Measurements from ENCODE around the gene MYRF. TPM values are rescaled to one million over a fixed set of nuclear protein-coding genes. Genes with fewer than 3 reads are reported as not detected.

MYRF gene
- total RNA-seq = under 1 TPM; 0.68 to 0.70 TPM

DNA sequence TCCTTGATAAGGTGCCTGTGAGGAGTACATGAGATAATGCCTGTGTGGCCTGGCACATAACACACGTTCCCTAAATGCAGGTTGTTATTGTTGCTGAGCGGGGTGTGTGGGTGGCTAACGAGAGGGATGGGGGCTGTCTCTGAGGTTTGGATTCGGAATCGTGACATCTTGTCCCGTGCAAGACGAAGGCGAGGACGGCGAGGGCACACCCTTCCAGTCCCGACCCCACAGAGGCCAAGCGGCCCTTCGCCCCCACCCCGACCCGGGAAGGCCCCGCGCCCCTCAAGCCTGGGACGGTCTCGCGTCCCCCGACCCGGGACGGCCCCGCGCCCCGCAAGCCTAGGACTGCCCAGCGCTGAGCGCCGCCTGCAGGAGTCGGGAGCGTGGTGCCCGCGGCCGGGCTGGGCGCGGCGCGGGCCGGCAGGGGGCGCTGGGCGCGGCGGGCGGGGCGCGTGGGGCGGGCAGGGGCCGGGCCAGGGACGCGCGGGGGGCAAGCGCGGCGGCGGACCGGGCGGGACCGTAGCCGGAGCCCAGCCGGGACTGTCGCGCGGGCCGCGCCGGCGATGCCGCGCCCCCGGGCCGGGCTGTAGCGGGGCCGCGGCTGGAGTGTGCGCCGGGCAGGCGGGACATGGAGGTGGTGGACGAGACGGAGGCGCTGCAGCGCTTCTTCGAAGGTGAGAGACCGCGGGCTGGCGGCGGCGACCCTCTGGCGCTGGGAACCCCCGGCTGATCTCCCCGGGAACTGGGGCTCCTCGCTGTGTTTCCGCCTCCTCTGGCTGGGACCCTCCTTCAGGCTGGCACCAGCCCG, at the start of gene MYRF:
Gene MYRF, plus strand, starts transcription at position 520 of the 808 bp plus-strand sequence. Its CDS starts 109 bp downstream, at position 629.
- Mint-ChIP-seq H3K36me3 (no peaks in the 10 kb centered on the region), H3K4me1 (peaks cover 14% of the 10 kb centered on the region), H3K4me3 (peak within 1 kb of the TSS; percentile 53), H3K27me3 (peaks cover 34% of the 10 kb centered on the region), H3K9me3 (no peaks in the 10 kb centered on the region), H3K27ac (no peak within 1 kb of the TSS)
- DNase-seq = peak; percentile 78

DNA sequence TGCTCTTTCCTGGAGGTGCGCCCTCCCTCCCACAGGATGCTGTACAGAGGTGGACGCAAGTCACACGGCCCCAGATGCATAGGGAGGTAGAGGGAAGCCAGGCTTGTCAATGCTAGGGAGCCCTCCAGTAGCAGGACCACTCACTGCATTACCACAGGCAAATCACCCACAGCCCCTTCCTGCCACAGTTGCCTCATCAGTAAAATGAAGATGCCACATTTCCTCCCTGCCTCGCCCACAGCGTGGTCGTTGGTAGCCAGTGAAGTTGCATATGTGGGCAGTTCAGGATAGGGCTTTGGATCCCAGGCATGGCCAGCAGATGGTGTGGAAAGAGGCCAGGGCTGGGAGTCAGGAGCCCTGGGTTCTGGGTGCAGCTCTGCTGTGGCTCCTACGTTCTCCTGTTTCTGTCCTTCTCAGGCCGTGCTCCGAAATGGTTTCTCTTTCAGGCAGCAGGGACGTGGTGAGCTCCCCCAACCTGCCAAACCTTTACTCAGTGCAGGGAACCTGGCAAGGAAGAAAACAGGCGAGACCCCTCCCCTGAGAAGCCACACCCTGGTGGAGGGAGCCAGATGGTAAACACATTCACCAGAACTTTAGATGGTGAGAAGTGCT, 49.6 kb upstream of the MYRF start:
- Mint-ChIP-seq H3K4me1 (peaks cover 8% of the 10 kb centered on the region), H3K27me3 (no peaks in the 10 kb centered on the region), H3K4me3 (no peak overlapping the region), H3K9me3 (no peaks in the 10 kb centered on the region), H3K27ac (no peak overlapping the region), H3K36me3 (no peaks in the 10 kb centered on the region)
- no peak for DNase-seq

DNA sequence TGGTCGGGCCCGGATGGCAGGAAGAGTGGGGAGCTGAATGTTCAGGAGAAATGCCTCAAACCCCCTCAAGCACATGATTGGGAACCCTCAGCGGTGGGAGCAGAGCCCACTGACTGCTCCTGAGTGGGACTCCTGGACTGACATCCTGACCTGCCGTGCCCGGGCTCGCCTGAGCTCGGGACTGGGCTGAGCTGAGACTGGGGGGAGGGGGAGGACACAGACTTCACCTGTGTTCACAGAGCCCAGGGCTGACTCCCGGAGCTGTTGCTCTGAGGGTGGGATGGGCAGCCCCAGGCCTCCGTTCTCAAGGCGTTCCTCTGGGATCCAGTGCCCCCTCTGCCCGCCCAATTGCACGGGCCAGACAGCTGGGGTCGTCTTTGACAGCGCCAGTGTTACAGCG, 47.6 kb upstream of the MYRF start:
- DNase-seq = no peak
- Mint-ChIP-seq H3K9me3 (no peaks in the 10 kb centered on the region), H3K27me3 (no peaks in the 10 kb centered on the region), H3K4me1 (no peaks in the 10 kb centered on the region), H3K36me3 (no peaks in the 10 kb centered on the region), H3K4me3 (no peak overlapping the region), H3K27ac (no peak overlapping the region)

DNA sequence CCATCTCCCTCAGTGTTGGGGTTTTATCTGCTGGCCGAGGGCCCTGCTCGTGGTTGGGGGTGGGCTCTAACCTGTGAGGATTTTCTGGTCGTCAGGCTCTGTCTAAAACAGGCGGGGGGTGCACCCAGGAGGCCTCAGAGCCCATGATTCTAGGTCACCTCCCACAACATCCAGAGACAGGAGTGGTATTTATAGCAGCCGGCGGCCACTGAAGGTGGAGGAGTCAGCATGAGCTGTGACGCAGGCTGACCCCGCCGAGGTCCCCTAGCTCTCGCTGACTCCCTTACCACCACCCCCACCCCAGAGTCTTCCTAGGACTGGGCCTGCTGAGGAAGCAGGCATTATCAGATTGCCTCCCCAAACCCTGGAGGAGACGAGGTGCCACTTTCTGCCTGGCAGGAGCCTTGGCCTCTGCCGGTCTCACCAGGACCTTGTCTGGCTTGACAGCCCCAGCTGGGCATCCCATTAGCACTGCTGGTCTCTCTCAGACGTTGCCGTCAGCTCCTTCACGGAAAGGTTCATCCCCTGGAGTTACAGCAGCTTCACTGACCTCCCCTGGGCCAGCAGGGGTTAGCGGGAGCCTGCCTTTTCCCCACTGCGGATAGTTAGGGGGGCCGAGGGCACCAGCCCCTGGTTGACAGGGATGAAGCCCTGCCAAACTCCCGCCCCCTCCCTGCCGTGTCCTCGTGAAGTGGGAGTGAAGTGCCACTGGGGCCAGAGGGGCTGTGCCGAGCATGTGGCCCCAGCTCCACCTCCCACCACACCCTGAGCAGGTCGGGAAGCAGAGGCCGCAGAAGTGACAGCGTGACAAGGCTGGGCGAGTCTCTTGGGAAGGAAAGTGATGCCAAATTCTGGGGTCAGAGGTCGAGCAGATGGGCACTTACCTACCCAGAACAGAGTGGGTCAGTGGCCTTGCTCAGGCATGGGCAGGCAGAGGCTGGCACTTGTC, 45.7 kb upstream of the MYRF start:
- no peaks in the 10 kb centered on the region for H3K36me3 Mint-ChIP-seq
- H3K27me3 Mint-ChIP-seq = no peaks in the 10 kb centered on the region
- no peak for DNase-seq

DNA sequence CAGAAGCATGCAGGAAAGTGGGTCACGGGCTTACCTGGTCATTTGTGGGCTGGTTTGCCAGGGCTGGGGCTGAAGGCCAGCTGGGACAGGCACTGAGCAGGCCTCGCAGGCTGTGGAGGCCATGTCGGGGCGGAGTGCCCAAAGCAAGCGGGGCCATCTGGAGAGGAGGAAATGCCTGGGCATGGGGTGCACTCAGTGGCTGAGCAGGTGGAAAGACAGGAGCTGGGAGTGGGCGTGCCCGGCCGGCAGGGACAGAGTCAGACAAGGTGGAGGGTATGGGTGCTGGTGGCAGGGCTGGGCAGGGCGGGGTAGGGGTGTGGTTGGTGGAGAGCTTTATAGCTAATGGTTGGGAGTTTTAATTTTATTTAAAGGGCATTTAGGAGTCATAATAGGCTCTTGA, 44.9 kb upstream of the MYRF start:
- H3K4me1 Mint-ChIP-seq = no peaks in the 10 kb centered on the region
- no peak for DNase-seq
- no peak overlapping the region for H3K4me3 Mint-ChIP-seq
- H3K27ac Mint-ChIP-seq = no peak overlapping the region
- no peaks in the 10 kb centered on the region for H3K9me3 Mint-ChIP-seq
- no peaks in the 10 kb centered on the region for H3K27me3 Mint-ChIP-seq
- no peaks in the 10 kb centered on the region for H3K36me3 Mint-ChIP-seq

More for the DNA sequence above, 45.7 kb upstream of the MYRF start:
- Mint-ChIP-seq H3K4me3 (no peak overlapping the region), H3K27ac (no peak overlapping the region), H3K4me1 (no peaks in the 10 kb centered on the region), H3K9me3 (no peaks in the 10 kb centered on the region)

DNA sequence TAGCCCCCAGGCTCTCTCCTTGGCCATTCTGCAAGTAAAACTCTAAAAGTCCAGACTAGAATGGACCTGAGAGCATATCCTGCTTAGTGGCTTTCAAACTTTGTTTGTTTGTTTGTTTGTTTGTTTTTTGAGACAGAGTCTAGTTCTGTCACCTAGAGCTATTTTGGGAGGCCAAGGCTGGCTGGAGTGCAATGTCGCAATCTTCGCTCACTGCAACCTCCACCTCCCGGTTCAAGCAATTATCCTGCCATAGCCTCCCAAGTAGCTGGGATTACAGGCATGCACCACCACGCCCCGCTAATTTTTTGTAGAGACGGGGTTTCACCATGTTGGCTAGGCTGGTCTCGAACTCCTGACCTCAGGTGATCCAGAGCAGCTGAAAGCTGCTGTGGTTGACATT, 43.3 kb upstream of the MYRF start:
- Mint-ChIP-seq H3K4me3 (no peak overlapping the region), H3K4me1 (no peaks in the 10 kb centered on the region), H3K9me3 (no peaks in the 10 kb centered on the region), H3K36me3 (no peaks in the 10 kb centered on the region), H3K27ac (no peak overlapping the region), H3K27me3 (no peaks in the 10 kb centered on the region)
- no peak for DNase-seq

DNA sequence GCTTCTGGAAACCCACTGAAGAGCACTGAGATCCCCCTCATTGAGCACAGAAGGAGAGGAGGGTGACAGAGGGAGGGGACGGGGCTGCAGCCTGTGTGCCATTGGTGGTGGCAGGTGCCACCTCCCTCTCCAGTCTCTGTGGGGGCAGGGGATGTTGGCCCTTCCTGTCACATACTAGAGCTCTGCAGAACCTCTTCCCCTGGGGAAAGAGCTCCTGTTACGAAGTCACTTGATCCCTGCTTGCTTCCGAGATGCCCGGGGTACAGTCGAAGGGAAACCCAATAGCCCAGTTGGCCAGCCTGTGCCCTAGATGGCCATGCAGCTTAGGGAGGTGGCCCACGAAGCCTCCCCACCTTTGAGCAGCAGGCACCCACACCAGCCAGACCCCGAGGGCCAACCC, 42.9 kb upstream of the MYRF start:
- Mint-ChIP-seq H3K9me3 (no peaks in the 10 kb centered on the region), H3K4me1 (no peaks in the 10 kb centered on the region), H3K36me3 (no peaks in the 10 kb centered on the region), H3K27me3 (no peaks in the 10 kb centered on the region), H3K27ac (no peak overlapping the region), H3K4me3 (no peak overlapping the region)
- DNase-seq = no peak

DNA sequence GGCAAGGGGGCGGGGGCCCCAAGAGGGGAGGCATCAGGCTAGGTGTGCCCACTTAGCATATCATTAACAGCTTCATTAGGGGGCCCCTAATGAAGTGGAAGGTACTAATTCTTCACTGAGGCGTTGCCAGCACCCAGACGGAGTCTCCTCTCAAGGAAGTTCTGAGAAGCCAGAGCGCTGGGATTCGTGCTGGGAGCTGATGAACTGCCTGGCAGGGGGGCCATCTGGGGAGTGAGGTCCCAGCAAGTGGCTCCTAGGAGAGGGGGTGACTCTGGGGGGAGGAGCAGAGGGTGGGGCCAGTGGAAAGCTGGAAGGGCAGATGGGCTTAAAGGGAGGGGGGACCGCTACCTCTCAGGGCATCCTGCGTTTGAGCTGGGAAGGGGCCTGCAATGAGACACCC, 42.4 kb upstream of the MYRF start:
- Mint-ChIP-seq H3K36me3 (no peaks in the 10 kb centered on the region), H3K4me1 (no peaks in the 10 kb centered on the region), H3K27ac (no peak overlapping the region), H3K4me3 (no peak overlapping the region), H3K9me3 (no peaks in the 10 kb centered on the region), H3K27me3 (no peaks in the 10 kb centered on the region)
- DNase-seq = no peak

DNA sequence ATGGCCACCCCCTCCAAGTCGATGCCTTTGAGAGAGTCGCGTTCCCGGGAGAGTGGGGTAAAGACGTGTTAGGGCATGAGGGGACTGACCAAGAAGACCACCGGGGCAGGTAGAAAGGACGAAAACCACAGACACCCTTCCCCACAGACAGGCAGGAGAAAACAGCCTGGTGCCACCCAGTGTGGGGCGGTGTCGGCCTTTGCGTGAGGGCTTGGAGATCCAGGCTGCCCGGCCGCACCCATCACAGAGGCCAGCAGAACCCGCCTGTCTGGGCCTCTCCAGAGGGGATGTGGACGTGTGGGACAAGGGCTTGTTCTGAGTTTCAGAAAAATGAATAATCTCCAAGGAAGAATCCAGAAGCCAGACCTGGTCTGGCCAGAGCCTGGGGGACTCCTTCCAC, 41.4 kb upstream of the MYRF start:
- Mint-ChIP-seq H3K36me3 (no peaks in the 10 kb centered on the region), H3K27ac (no peak overlapping the region), H3K4me3 (no peak overlapping the region), H3K9me3 (no peaks in the 10 kb centered on the region), H3K27me3 (no peaks in the 10 kb centered on the region), H3K4me1 (no peaks in the 10 kb centered on the region)
- no peak for DNase-seq

DNA sequence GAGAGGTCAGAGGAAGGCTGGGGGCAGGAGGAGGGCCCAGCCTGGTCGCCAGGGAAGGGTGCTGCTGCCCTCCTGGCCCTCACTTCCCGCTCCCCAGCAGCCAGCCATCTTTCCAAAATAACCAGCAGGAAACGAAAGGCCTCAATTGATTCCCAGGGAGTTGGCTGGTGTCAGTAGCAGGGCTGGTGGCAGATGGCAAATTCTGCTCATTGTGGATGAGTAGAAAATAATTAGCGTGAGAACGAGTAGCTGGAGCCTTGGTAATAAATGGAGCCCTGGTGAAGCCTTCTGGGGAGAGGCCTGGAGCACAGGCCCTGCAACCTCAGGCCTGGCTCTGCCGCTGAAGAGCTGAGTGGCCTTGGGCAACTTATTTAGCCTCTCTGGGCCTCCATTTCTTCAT, 40.9 kb upstream of the MYRF start:
- DNase-seq = no peak
- Mint-ChIP-seq H3K9me3 (no peaks in the 10 kb centered on the region), H3K36me3 (no peaks in the 10 kb centered on the region), H3K27ac (peak overlapping the region; percentile 27), H3K4me3 (no peak overlapping the region), H3K27me3 (no peaks in the 10 kb centered on the region), H3K4me1 (no peaks in the 10 kb centered on the region)

DNA sequence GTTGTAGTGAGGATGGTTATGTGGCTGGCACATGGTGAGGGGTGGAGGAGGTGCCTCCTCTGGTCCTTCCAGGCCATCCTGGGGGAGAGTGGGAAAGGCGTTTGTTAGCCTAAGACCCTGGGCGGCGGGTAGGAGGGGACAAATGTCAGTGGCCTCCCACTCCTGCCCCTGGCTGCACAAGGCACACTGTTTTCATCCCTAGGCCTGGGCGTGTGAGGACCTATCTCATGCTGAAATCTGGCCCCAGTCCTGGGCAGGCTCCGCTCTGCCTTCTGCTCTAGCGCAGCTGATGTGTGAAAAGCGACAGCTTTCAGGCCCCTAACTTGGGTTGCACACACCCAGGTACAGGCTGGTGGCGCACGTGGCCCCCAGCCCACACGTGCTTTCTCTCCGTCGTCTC, 40.1 kb upstream of the MYRF start:
- Mint-ChIP-seq H3K27ac (no peak overlapping the region), H3K4me3 (no peak overlapping the region), H3K36me3 (no peaks in the 10 kb centered on the region), H3K4me1 (no peaks in the 10 kb centered on the region), H3K9me3 (no peaks in the 10 kb centered on the region), H3K27me3 (no peaks in the 10 kb centered on the region)
- DNase-seq = no peak

DNA sequence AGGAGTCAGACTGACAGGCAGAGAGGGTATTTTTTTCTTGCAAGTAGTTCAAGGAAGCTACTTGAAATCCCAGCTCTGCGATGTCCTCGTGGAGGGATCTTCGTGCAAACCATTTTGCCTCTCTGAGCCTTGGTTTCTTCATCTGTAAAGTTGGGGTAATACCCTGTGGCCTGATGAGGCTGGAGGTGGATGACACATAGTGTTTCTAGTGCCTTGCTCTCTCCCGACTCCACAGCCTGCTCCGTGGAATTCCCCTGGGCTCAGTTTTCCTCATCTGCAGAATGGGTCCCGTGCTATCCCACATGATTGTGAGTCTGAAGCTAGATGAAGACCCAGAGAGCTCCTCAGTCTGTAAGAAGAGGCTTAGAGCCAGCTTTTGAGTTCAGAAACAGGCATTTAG, 39.6 kb upstream of the MYRF start:
- Mint-ChIP-seq H3K4me3 (no peak overlapping the region), H3K9me3 (no peaks in the 10 kb centered on the region), H3K27me3 (no peaks in the 10 kb centered on the region), H3K27ac (no peak overlapping the region), H3K4me1 (no peaks in the 10 kb centered on the region), H3K36me3 (no peaks in the 10 kb centered on the region)
- no peak for DNase-seq

DNA sequence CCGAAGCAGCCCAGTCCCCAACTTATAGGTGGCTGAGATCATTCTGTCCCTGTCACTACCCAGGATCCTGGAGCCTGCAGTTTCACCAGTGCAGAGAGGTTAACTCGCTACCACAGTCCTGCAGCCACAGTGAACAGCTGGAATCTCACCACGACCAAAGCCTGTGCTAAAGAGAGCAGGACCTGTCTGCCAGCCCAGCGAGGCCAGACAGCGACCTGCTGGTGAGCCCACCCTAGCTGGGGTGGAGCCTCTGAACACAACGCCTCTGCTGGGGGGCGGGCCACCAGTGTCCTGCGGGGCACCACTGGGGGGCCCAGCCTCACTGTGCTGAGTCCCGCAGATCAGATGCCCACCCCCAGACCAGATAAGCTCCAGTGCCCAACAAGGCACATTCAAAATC, 39.0 kb upstream of the MYRF start:
- no peak overlapping the region for H3K27ac Mint-ChIP-seq

DNA sequence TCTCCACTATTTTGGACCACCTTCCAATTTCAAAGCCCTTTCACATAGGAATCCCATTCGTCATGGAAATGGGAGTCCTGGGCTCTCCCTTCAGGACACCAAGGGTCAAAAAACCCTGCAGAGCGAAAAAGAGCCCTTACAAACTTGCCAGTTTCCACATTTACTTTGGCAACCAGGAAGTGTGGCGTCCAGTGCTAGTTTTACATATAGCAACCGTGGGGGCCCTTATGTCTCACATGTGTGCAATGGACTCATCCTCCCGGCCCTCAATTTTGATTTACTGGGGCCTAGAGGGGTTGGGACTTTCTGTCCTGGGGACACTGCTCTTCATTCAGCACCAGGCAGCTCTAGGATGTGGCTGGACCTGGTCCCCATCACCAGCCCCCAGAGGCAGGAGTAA, 38.5 kb upstream of the MYRF start:
- no peak for DNase-seq
- Mint-ChIP-seq H3K27me3 (no peaks in the 10 kb centered on the region), H3K36me3 (no peaks in the 10 kb centered on the region), H3K4me1 (no peaks in the 10 kb centered on the region), H3K27ac (no peak overlapping the region), H3K9me3 (no peaks in the 10 kb centered on the region), H3K4me3 (no peak overlapping the region)

More for the DNA sequence above, 39.0 kb upstream of the MYRF start:
- Mint-ChIP-seq H3K4me1 (no peaks in the 10 kb centered on the region), H3K4me3 (no peak overlapping the region), H3K27me3 (no peaks in the 10 kb centered on the region), H3K9me3 (no peaks in the 10 kb centered on the region), H3K36me3 (no peaks in the 10 kb centered on the region)
- DNase-seq = no peak

DNA sequence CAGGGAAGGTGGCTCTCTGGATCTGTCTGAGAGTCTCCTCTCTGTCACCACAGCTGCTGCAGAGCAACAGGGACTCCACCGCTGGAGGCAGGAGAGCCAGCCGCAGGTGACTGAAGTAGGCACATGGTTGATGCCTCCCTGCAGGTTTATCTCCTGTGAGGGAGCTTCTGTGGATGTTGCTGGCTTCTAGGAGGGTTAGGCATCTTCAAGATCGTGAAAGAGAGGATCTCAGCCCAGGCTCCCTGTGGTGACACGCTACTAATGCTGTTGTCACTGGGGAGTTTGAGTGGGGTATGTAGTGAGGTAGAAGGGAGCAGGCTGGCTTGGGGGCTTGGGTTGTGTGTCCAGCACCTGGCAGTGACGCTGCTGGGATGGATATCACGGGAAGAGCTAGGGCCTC, 38.1 kb upstream of the MYRF start:
- no peaks in the 10 kb centered on the region for H3K27me3 Mint-ChIP-seq
- H3K27ac Mint-ChIP-seq = no peak overlapping the region
- DNase-seq = no peak
- H3K9me3 Mint-ChIP-seq = no peaks in the 10 kb centered on the region
- H3K4me3 Mint-ChIP-seq = no peak overlapping the region
- H3K4me1 Mint-ChIP-seq = no peaks in the 10 kb centered on the region
- no peaks in the 10 kb centered on the region for H3K36me3 Mint-ChIP-seq
